Kidney (tissue), 2 donors: Measurements from ENCODE around the gene RELCH. TPM values are rescaled to one million over a fixed set of nuclear protein-coding genes. Genes with fewer than 3 reads are reported as not detected.

Experiments
- polyA plus RNA-seq: library from polyadenylated mRNA; stranded (reverse); fragments of 350-450 nt; fragmentation: Illumina TruSeq; extraction: RNeasy Lipid Tissue Mini Kit (QIAGEN cat#74804); gene quantifications from one replicate; pipeline ENCODE4 v1.2.3, GENCODE V29; 2014; ENCODE audit warnings: low read depth, low replicate concordance; ENCODE audit not compliant: insufficient read depth
- total RNA-seq: library from RNA; stranded (reverse); fragmentation: NEBNext Ultra II Directional; extraction: Animal tissue kit (Norgen Biotek cat#: 25700); gene quantifications from one replicate; pipeline ENCODE4 v1.2.1, GENCODE V29; 2021
- donor health status: DM: yes; HTN: yes; CAD: no.

RELCH gene
- total and polyA plus RNA-seq, 2 donors from 2014 or later, result 9.0 to 39.0 TPM

Other genes with a start within 250 kb of the RELCH start
- 30.5 TPM for gene PIGN, start 199 bp upstream of the RELCH start, total RNA-seq
- gene PIGN, start 199 bp upstream of the RELCH start, polyA plus RNA-seq, result 4.5 TPM
- gene TNFRSF11A, start 138.1 kb downstream of the RELCH start, total RNA-seq, result 5.4 TPM
- gene TNFRSF11A, start 138.1 kb downstream of the RELCH start, polyA plus RNA-seq, result 0.39 TPM